NCI-H524 (cell line): ENCODE data around the gene HORMAD2.
"Not testable (repeated sequence)": the region's sequence is repeated elsewhere in the genome, so short reads cannot be mapped to it uniquely, and the experiment has no call there.

ENCODE experiments used
- DNase-seq, 2 experiments: peaks; one replicate each; lab custom pipeline; 2025; lab: John Stamatoyannopoulos, UW

The HORMAD2 gene

GRCh38 chr22:30210235-30210909 is 130.1 kb downstream of the HORMAD2 start:
- no peak for DNase-seq

GRCh38 chr22:30211124-30211820 is 131.0 kb downstream of the HORMAD2 start:
- DNase-seq: no peak

GRCh38 chr22:30212363-30212995 is 132.2 kb downstream of the HORMAD2 start:
- DNase-seq: no peak

GRCh38 chr22:30212996-30213441 is 132.8 kb downstream of the HORMAD2 start:
- DNase-seq: no peak

- DNase-seq: peak; percentile 34 to 75
Observed at GRCh38 chr22:30214703-30215407, 134.6 kb downstream of the HORMAD2 start.

- not testable (repeated sequence) for DNase-seq
Observed at GRCh38 chr22:30216272-30216671, 136.0 kb downstream of the HORMAD2 start.

GRCh38 chr22:30216710-30217109 is 136.4 kb downstream of the HORMAD2 start:
- no peak for DNase-seq

- no peak for DNase-seq
Observed at GRCh38 chr22:30217698-30218560, 137.7 kb downstream of the HORMAD2 start.

GRCh38 chr22:30219049-30219654 is 138.9 kb downstream of the HORMAD2 start:
- DNase-seq: peak in 1 of 2 experiments; percentile 52

- no peak for DNase-seq
Observed at GRCh38 chr22:30219668-30220278, 139.5 kb downstream of the HORMAD2 start.

GRCh38 chr22:30220338-30221012 is 140.2 kb downstream of the HORMAD2 start:
- DNase-seq: no peak

GRCh38 chr22:30221121-30221992 is 141.1 kb downstream of the HORMAD2 start:
- no peak for DNase-seq

- no peak for DNase-seq
Observed at GRCh38 chr22:30222321-30222720, 142.1 kb downstream of the HORMAD2 start.

GRCh38 chr22:30223303-30223702 is 143.0 kb downstream of the HORMAD2 start:
- no peak for DNase-seq

GRCh38 chr22:30224161-30224857 is 144.0 kb downstream of the HORMAD2 start:
- no peak for DNase-seq

GRCh38 chr22:30225220-30225927 is 145.1 kb downstream of the HORMAD2 start:
- DNase-seq: no peak

- no peak for DNase-seq
Observed at GRCh38 chr22:30226192-30226832, 146.0 kb downstream of the HORMAD2 start.
